ENCODE data around the gene MYOM1.
"Not testable (repeated sequence)": the region's sequence is repeated elsewhere in the genome, so short reads cannot be mapped to it uniquely, and the experiment has no call there.

The MYOM1 gene

DNA sequence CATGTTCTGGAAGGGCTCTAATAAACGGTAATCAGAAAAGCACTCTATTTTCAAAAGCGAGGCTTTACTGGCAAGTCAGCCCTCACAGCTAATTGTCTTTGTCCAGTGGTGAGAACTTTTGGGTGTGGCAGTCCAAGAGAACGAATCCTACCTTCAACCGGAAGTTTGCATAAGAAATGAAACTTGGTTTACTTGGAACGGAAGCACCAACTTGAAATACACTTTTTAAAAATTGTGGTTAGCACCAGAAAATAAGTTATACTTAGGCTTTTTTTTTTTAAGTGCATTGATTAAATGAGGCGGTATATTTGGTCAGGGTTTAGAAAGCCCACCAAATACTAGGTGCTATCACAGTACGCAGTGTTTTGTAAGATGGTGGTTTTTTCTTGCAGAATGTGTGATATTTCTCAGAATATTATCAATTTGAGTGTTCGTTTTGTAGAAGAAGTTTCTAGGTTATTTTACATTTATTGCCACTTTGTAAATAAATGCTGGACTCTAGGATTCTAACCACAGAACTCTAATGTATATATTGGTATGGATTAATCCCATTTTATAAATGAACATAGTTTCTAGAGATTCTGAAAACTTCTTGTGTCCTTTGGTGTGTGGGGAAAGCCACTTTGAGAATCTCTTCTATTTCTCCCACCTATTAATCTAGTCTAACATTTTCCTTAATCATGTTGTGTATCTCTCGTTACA, 29.0 kb upstream of the MYOM1 start:
- DNase-seq: peak; percentile 7

DNA sequence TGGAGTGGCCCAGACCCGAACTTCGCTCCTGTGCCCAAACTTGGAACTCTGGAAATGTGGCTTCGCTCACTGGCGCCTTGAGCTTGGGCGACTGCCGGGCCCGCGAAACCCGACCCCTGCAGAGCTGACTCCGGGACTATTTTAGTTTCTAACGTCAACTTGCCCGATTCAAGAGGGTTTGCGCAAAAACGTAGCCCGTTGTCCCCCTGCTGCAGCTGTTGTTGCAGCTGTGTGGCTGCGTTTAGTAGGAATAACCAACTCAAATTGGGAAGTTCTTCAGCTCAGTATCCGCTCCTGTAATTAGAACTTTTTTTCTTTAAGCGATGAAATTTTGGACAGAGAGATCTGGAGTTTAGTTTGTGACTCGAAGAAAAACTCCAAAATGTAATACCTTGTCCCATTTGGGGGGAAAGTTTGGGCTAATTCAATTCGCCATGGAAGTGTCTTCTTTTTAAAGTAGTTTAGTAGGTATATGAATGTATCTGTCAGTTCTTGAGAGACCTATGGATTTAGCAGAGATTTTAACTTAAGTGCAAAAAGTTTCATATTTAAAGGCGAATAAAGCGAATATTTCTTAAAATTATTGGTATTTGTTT, 28.4 kb upstream of the MYOM1 start:
- DNase-seq: no peak

DNA sequence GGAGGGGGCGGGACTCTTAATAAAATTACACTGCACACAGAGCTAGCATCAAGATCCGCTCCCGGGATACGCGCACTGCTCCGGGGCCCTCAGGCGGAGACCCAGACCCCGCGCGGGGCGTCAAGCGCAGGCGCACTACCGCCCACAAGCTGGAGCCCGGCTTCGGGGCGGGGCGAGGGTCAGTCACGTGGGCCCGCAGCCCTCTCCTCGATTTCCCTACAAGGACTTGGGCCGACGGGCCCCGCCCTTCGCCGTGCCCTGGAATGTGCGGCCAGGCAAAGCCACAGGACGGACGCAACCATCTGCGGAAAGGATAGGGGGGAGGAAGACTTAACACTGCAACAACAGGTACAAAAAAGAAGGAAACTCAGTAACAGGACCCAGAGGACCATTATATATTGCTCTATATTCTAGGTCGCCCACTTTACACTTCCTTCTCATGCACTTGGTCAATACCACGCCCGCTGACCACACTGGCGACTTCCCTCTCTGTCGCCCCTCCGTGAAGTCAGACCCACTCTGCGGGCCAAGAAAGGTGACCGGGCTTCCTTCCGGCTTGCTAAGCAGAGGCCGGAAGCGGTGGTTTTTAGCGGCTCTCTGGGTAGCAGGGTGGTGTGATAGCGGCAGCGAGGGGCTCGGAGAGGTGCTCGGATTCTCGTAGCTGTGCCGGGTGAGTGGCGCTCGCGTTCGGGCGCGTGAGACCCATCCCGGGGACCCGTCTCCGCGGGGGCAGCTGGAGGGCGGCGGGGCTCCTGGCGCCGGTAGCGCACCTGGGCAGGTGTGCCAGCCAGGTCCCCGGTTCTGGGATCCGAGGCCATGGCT, 27.7 kb upstream of the MYOM1 start, which contains the start of gene MYL12A:
Gene MYL12A (plus strand): TSS at position 562 of the 822 bp plus-strand sequence. CDS start 5,447 bp downstream, outside the sequence.
- DNase-seq: peak; percentile 86

DNA sequence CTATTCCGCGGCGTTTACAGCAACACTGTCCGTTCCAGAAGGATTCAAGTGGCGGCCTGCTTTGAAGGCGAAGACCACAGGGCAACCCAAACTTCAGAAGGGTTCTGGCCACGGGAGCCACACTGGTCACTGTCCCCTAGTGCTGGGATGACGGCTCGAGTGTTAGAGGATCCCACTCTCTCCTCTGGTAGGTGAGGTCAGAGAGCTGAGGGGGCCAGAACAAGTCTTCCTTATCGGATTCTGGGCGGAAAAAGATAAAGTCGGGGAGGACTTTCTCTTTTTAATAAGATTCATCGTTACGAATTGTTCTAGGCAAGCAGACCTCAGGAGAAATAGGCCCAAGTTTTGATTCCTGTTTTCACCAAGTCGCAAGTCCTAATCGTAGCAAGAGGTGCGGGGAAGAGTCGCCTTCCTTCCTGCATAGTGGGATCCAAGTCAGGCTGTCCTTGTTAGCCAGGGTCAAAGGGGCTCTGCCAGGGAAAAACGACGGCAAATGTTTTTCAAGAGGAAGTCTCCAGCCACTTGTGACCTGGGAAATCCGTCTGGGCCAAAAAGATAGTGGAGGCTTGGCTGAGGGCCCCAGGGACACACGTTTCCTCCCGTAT, 27.0 kb upstream of the MYOM1 start:
- no peak for DNase-seq

GRCh38 chr18:3245853-3246634, 26.3 kb upstream of the MYOM1 start:
- DNase-seq: peak; percentile 67

GRCh38 chr18:3245185-3245564, 25.4 kb upstream of the MYOM1 start:
- DNase-seq: no peak

GRCh38 chr18:3238742-3239141, 19.0 kb upstream of the MYOM1 start:
- no peak for DNase-seq

DNA sequence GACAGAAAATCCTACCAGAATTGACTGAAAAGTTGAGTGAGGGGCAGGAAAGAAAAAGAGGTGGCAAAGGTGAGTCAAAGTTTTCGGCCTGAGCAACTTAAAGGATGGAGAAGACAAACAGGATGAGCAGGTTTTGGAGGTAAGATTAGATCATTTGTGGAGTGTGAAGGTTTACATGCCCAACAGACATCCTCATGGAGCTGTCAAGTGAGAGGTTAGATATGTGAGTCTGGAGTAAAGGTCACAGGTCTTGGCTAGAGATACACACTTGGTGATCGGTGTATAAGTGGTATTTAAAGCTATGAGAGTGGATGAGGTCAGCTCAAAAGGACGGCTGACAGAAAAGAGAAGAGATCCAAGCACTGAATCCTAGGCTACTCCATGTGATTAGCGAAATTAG, 16.7 kb upstream of the MYOM1 start:
- DNase-seq: peak; percentile 16

- DNase-seq: no peak
Measured at GRCh38 chr18:3235846-3236245, 16.1 kb upstream of the MYOM1 start.

DNA sequence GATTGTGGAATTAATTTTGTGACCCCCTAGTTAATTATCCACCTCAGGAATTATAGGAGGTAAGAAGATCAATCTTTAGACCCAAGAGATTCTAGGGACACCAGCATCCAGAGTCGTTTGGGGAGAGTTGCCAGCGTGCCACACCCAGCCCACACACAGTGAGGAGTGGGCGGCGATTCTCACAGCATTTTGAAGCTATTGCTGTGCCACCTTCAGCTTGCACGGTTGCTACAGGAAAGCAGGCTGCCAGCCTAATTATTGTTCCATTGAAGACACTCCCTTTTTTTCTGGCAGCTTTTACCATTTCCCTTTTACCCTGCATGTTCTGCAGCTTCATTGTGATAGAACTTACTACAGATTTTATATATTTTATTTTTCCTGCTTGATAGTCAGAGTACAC, 14.7 kb upstream of the MYOM1 start:
- no peak for DNase-seq

DNA sequence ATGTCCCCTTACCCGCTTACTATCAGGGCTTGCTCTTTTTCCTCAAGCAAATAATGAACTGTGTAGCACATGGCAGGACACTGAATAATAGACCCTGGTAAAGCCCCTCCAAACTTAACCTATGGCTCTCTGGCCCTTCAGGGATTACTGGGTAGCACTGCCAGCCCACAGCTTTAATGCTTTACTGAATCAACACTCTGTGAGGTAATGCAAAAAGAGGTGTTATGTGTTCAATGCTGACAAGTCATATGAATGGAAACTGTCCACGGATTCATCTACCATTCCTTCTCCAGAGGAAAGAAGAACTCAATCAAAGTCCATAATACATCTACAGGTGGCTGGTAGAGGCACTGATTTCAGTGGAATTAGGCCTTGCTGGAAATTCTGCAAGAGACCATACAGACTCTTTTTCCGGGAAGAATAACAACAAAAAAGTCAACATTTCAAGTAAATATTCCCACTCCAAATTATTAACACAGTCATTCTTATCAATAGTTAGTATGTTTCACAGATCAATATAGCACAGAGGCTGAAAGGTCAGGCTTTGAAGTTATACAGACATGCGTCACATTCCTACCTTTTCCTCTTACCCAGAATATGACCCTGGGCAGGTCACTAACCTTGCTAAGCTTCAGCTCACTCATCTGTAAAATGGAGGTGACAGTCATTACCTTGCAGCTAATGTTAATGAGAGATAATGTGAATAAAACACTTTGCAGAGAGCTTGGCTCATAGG, 13.8 kb upstream of the MYOM1 start:
- no peak for DNase-seq

DNA sequence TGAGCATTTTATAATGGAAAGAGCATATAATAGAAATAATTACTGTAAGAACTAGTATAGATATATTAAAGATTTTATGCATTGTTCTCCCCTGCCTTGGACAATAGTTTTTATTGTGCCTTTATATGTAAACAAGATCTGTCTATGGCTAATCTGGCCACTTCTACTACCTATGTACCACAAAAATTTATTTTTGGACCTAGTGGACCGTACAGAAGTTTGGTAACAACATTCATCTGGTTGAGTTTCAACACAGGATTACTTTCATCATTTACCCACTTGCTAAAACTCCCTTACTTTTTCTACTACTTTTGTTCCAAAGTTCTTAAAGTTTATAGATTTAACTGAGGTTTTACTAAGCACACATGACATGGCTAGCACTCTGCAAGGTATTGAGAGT, 13.2 kb upstream of the MYOM1 start:
- no peak for DNase-seq

DNA sequence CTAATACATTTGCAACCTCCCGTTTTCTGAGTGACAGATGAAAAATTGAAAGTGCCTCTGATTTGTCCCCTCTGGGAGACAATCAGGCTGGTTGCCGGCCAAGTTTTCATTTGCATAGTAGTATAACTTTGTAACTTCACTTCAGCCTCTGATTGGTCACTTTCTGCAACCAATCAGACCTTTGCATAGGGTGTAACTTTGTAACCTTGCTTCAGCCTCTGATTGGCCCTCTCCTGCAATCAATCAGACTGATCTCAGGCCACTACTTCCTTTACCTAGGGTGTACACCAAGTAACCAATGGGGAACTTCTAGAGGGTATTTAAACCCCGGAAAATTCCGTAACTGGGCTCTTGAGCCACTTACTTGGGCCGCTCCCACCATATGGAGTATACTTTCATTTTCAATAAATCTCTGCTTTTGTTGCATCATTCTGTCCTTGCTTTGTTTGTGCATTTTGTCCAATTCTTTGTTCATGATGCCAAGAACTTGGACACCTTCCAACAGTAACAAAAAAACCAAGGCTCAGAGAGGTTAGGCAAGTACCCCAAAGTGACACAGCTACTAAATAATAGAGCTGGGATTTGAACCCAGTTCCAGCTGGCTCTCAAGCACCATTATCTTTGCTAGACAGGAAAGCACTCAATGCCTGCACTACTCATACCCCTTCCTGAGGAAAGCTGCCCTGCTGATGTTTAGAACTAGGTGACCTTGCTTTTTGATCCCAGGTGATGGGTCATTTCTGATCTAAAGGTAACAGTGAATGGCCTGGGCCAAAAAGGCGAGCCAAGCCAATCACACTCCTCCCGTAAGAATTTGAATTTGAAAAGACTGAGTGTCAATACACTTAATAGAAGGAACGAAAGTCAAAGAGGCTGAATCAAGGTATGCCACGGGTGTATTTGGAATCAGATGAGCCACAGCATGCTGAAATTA, 10.9 kb upstream of the MYOM1 start:
- DNase-seq: no peak

GRCh38 chr18:3226048-3226447, 6.3 kb upstream of the MYOM1 start:
- DNase-seq: no peak

GRCh38 chr18:3225588-3225987, 5.8 kb upstream of the MYOM1 start:
- no peak for DNase-seq

DNA sequence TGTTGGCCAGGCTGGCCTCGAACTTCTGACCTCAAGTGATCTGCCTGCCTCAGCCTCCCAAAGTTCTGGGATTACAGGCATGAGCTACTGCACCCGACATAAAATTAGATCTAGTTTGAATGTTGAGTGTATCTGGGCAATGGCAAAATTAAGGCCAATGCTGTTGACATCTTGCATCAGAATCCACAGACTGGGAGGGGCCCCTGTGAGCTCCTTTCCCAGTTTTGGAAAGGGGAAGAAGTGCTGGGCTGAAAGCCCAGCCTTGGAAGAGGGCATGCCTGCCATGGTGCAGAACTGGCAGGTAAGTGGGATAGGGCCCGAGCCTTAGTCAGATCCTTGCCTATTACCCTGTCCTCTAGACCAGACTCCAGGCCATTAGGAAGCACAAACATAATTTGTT, 4.5 kb upstream of the MYOM1 start:
- no peak for DNase-seq

- no peak for DNase-seq
Measured at GRCh38 chr18:3223356-3223755, 3.6 kb upstream of the MYOM1 start.

- no peak for DNase-seq
Measured at GRCh38 chr18:3221496-3221895, 1.7 kb upstream of the MYOM1 start.

DNA sequence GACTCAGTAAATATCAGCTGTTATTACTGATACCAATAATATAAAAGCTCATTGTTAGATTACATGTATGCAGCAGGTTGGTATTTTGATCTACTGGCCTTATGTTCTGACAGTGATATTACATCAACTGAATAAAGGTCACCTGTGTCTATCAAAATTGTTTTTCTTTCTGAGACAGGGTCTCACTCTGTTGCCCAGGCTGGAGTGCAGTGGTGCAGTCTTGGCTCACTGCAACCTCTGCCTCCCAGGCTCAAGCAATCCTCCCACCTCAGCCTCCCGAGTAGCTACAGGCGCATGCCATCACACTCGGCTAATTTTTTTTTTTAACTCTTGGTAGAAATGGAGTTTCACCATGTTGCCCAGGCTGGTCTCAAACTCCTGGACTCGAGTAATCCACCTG, 1.1 kb upstream of the MYOM1 start:
- not testable (repeated sequence) for DNase-seq

- no peak for DNase-seq
Measured at GRCh38 chr18:3219241-3219630, 532 bp downstream of the MYOM1 start.

- no peak for DNase-seq
Measured at GRCh38 chr18:3218819-3219218, 949 bp downstream of the MYOM1 start.
